ENCODE measurements around the gene SLC39A10.

GRCh38 chr2:195709901-195710806 is 53.1 kb downstream of the SLC39A10 start:
- TF ChIP-seq CTCF (IDR thresholded peaks at IDR 0.05): no peak
- no peak for TF ChIP-seq EZH2 (IDR thresholded peaks at IDR 0.05; ENCODE audit: borderline replicate concordance, insufficient read depth, low read depth, low read length, poor library complexity, severe bottlenecking)
